Astrocyte (in vitro differentiated cells and primary cell): ENCODE data around the gene EID2B. TPM values are rescaled to one million over a fixed set of nuclear protein-coding genes. Genes with fewer than 3 reads are reported as not detected.

Source experiments
- DNase-seq: peaks from one replicate; pipeline ENCODE4 v3.0.0-alpha.2; 2010; ENCODE audit warnings: low read depth
- FAIRE-seq: peaks from 2 replicates; lab custom pipeline; 2011; peaks lifted over from hg19 to GRCh38; lab: Jason Lieb, UNC
- H2AFZ ChIP-seq: 2 replicates; pipeline ENCODE4 v1.6.0; 2012; ENCODE audit warnings: low read depth, low read length, inconsistent platforms
- H3K27ac ChIP-seq: 2 replicates; pipeline ENCODE4 v1.5.1; 2011; ENCODE audit warnings: low read depth, low read length, inconsistent platforms
- H3K27me3 ChIP-seq: 2 replicates; pipeline ENCODE4 v1.6.0; 2011; ENCODE audit warnings: low read length, inconsistent platforms; ENCODE audit not compliant: insufficient read depth
- H3K36me3 ChIP-seq: 2 replicates; pipeline ENCODE4 v1.5.1; 2011; ENCODE audit warnings: low read length, inconsistent platforms; ENCODE audit not compliant: insufficient read depth
- H3K4me1 ChIP-seq: 2 replicates; pipeline ENCODE4 v1.5.1; 2011; ENCODE audit warnings: low read length, inconsistent platforms; ENCODE audit not compliant: insufficient read depth
- H3K4me2 ChIP-seq: 2 replicates; pipeline ENCODE4 v1.6.0; 2012; ENCODE audit warnings: low read length, inconsistent platforms
- H3K4me3 ChIP-seq: 2 replicates; pipeline ENCODE4 v1.5.1; 2011; ENCODE audit warnings: low read depth, mild to moderate bottlenecking, low read length, inconsistent platforms; ENCODE audit not compliant: insufficient read depth
- H3K79me2 ChIP-seq: 2 replicates; pipeline ENCODE4 v1.6.0; 2012; ENCODE audit warnings: mild to moderate bottlenecking, low read length, inconsistent platforms; ENCODE audit not compliant: insufficient read depth
- H3K9ac ChIP-seq: 2 replicates; pipeline ENCODE4 v1.6.0; 2012; ENCODE audit warnings: mild to moderate bottlenecking, low read length, inconsistent platforms
- H3K9me3 ChIP-seq: 2 replicates; pipeline ENCODE4 v1.5.1; 2012; ENCODE audit warnings: low read depth, mild to moderate bottlenecking, low read length, inconsistent platforms; ENCODE audit not compliant: insufficient read depth
- H4K20me1 ChIP-seq: 2 replicates; pipeline ENCODE4 v1.6.0; 2012; ENCODE audit warnings: low read length, inconsistent platforms; ENCODE audit not compliant: insufficient read depth
- H3K27ac Mint-ChIP-seq: one replicate; pipeline ENCODE4 v1.8.0; 2021; ENCODE audit warnings: mild to moderate bottlenecking, mixed read lengths; ENCODE audit not compliant: unreplicated experiment
- H3K27me3 Mint-ChIP-seq: one replicate; pipeline ENCODE4 v1.8.0; 2021; ENCODE audit warnings: low read depth, mixed read lengths; ENCODE audit not compliant: unreplicated experiment
- H3K36me3 Mint-ChIP-seq: one replicate; pipeline ENCODE4 v1.8.0; 2021; ENCODE audit warnings: low read depth, mixed read lengths; ENCODE audit not compliant: unreplicated experiment
- H3K4me1 Mint-ChIP-seq: one replicate; pipeline ENCODE4 v1.8.0; 2021; ENCODE audit warnings: low read depth, mixed read lengths; ENCODE audit not compliant: unreplicated experiment
- H3K4me3 Mint-ChIP-seq: one replicate; pipeline ENCODE4 v1.8.0; 2021; ENCODE audit warnings: mild to moderate bottlenecking, moderate library complexity, mixed read lengths; ENCODE audit not compliant: unreplicated experiment
- H3K9me3 Mint-ChIP-seq: one replicate; pipeline ENCODE4 v1.8.0; 2021; ENCODE audit warnings: mild to moderate bottlenecking, mixed read lengths; ENCODE audit not compliant: unreplicated experiment
- EZH2 ChIP-seq: IDR thresholded peaks from 2 replicates; pipeline ENCODE4 v1.6.1; 2012; ENCODE audit warnings: mild to moderate bottlenecking, low read length, inconsistent platforms; ENCODE audit not compliant: insufficient read depth
- total RNA-seq: library from RNA; stranded (reverse); gene quantifications from 2 replicates; pipeline ENCODE4 v1.2.1, GENCODE V29; 2021
- TF ChIP-seq, protein P1 (sequence below): IDR thresholded peaks from 2 replicates; pipeline ENCODE4 v1.5.1; 2011; ENCODE audit warnings: low read depth, mild to moderate bottlenecking, inconsistent platforms, low read length, moderate library complexity; ENCODE audit not compliant: insufficient read depth

The EID2B gene
- total RNA-seq, 1 donor from 2014 or later, result 2.6 TPM

DNA sequence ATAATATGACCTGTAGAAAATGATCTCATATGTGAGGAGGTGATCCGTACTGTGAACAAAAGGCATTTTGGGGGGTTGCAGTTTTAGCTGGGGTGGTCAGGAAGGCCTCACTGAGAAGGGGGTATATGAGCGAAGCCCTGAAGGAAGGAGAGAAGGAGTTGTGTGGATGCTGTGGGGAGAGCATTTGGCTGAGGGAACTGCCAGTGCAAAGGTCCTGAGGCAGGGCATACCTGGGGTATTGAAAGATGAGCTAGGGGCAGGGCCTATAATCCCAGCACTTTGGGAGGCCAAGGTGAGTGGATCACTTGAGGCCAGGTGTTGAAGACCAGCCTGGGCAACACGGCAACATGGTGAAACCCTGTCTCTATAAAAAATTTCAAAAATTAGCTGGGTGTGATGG is 15.2 kb downstream of the EID2B start:
- peaks cover 41% of the 10 kb centered on the region for H3K27me3 ChIP-seq
- TF ChIP-seq EZH2, result no peak
- TF ChIP-seq, protein P1, sequence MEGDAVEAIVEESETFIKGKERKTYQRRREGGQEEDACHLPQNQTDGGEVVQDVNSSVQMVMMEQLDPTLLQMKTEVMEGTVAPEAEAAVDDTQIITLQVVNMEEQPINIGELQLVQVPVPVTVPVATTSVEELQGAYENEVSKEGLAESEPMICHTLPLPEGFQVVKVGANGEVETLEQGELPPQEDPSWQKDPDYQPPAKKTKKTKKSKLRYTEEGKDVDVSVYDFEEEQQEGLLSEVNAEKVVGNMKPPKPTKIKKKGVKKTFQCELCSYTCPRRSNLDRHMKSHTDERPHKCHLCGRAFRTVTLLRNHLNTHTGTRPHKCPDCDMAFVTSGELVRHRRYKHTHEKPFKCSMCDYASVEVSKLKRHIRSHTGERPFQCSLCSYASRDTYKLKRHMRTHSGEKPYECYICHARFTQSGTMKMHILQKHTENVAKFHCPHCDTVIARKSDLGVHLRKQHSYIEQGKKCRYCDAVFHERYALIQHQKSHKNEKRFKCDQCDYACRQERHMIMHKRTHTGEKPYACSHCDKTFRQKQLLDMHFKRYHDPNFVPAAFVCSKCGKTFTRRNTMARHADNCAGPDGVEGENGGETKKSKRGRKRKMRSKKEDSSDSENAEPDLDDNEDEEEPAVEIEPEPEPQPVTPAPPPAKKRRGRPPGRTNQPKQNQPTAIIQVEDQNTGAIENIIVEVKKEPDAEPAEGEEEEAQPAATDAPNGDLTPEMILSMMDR, result no peak
- H4K20me1 ChIP-seq, result no peaks in the 10 kb centered on the region
- no peak overlapping the region for H3K27ac ChIP-seq
- no peak for FAIRE-seq
- H3K27ac Mint-ChIP-seq, result no peak overlapping the region
- H3K9ac ChIP-seq, result no peak overlapping the region
- H3K4me2 ChIP-seq, result no peak overlapping the region
- H3K36me3 ChIP-seq, result no peaks in the 10 kb centered on the region
- no peak for DNase-seq
- H3K9me3 Mint-ChIP-seq, result peaks cover 4% of the 10 kb centered on the region
- no peak overlapping the region for H2AFZ ChIP-seq
- peaks cover 2% of the 10 kb centered on the region for H3K9me3 ChIP-seq
- H3K4me3 Mint-ChIP-seq, result peak overlapping the region; percentile 37
- no peak overlapping the region for H3K4me3 ChIP-seq
- peaks cover 44% of the 10 kb centered on the region for H3K27me3 Mint-ChIP-seq
- no peaks in the 10 kb centered on the region for H3K4me1 Mint-ChIP-seq
- peaks cover 8% of the 10 kb centered on the region for H3K4me1 ChIP-seq
- H3K36me3 Mint-ChIP-seq, result peaks cover 3% of the 10 kb centered on the region
- no peaks in the 10 kb centered on the region for H3K79me2 ChIP-seq

DNA sequence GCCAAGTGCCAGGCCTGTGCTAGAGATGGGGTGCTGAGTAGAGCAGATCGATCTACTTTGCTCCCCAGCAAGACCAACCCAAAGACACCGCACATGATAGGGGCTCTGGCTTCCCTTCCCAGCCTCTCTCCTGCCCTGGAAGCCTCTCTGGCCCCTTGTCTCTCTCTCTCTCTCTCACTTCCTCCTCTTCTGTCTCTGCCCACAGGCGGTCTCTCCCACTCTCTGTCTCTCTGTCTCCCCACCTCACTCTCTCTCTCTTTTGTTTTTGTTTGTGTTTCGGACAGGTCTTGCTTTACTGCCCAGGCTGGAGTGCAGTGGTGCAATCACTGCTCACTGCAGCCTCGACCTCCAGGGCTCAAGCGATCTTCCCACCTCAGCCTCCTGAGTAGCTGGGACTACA is 16.4 kb downstream of the EID2B start:
- H3K27me3 ChIP-seq, result peaks cover 41% of the 10 kb centered on the region
- no peak for DNase-seq
- no peak overlapping the region for H3K4me3 Mint-ChIP-seq
- H3K9ac ChIP-seq, result no peak overlapping the region
- no peak for FAIRE-seq
- peaks cover 4% of the 10 kb centered on the region for H3K9me3 Mint-ChIP-seq
- H4K20me1 ChIP-seq, result no peaks in the 10 kb centered on the region
- H2AFZ ChIP-seq, result no peak overlapping the region
- H3K27ac ChIP-seq, result no peak overlapping the region
- no peaks in the 10 kb centered on the region for H3K36me3 ChIP-seq
- H3K4me3 ChIP-seq, result no peak overlapping the region
- H3K9me3 ChIP-seq, result peaks cover 2% of the 10 kb centered on the region
- H3K4me2 ChIP-seq, result no peak overlapping the region
- peaks cover 45% of the 10 kb centered on the region for H3K27me3 Mint-ChIP-seq
- no peak overlapping the region for H3K27ac Mint-ChIP-seq
- H3K4me1 Mint-ChIP-seq, result no peaks in the 10 kb centered on the region
- no peaks in the 10 kb centered on the region for H3K79me2 ChIP-seq
- TF ChIP-seq EZH2, result no peak
- TF ChIP-seq, protein P1, result no peak
- peaks cover 8% of the 10 kb centered on the region for H3K4me1 ChIP-seq
- H3K36me3 Mint-ChIP-seq, result peaks cover 3% of the 10 kb centered on the region

DNA sequence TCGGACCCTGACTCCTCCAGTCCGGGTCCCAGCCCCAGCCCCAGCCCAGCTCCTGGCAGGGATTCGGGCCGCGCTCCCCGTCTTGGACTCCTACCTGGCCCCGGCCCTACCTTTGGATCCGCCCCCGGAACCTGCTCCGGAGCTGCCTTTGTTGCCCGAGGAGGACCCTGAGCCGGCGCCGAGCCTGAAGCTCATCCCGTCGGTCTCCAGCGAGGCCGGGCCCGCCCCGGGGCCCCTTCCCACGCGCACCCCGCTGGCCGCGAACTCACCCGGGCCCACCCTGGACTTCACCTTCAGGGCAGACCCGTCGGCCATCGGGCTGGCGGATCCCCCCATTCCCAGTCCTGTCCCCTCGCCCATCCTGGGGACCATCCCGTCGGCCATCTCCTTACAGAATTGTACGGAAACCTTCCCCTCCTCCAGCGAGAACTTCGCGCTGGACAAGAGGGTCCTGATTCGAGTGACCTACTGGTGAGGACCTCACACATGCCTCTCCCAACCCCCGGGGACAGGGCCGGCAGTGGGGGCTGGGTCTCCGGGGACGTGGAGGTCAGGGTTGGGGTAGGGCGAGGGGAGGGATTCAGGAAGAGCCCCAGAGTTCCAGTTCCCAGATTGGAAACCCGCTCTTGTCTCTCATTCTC is 17.0 kb downstream of the EID2B start:
- Histone ChIP-seq H4K20me1 (no peaks in the 10 kb centered on the region), H3K79me2 (no peaks in the 10 kb centered on the region), H3K9ac (no peak overlapping the region), H3K9me3 (peaks cover 2% of the 10 kb centered on the region), H3K36me3 (no peaks in the 10 kb centered on the region), H3K4me2 (peak overlapping the region; percentile 61), H3K27me3 (peaks cover 41% of the 10 kb centered on the region), H3K4me3 (no peak overlapping the region), H3K4me1 (peaks cover 8% of the 10 kb centered on the region), H3K27ac (no peak overlapping the region), H2AFZ (peak overlapping the region; percentile 52)
- Mint-ChIP-seq H3K36me3 (peaks cover 3% of the 10 kb centered on the region), H3K4me3 (no peak overlapping the region), H3K9me3 (peaks cover 4% of the 10 kb centered on the region), H3K27me3 (peaks cover 45% of the 10 kb centered on the region), H3K4me1 (no peaks in the 10 kb centered on the region), H3K27ac (no peak overlapping the region)
- DNase-seq, result no peak
- TF ChIP-seq, protein P1, result no peak
- TF ChIP-seq EZH2, result peak; percentile 98
- FAIRE-seq, result no peak
